K562 (cell line): ENCODE measurements around the gene CTDSPL. TPM values are rescaled to one million over a fixed set of nuclear protein-coding genes. Genes with fewer than 3 reads are reported as not detected.

ENCODE experiments used
- ATAC-seq: fragments of 200-7000 bp; cut with Tn5 transposase; 3 replicates; pipeline ENCODE4 v1.9.1; 2020; ENCODE audit warnings: moderate library complexity
- BruUV-seq: library from RNA; stranded (reverse); fragments of 400-500 nt; replicated peaks from 2 replicates; lab custom pipeline; 2021; lab: Mats Ljungman, UMichigan
- CTCF ChIA-PET: fragments of 300-600 bp; formaldehyde crosslinking; extraction: SDS; loops from one replicate; lab custom pipeline; 2021; ENCODE audit warnings: low intra/inter-chr PET ratio; lab: Yijun Ruan, JAX
- POLR2A ChIA-PET: fragments of 300-600, 350-650 bp; sonication (Branson Sonifier 250); formaldehyde crosslinking; extraction: SDS; loops from one replicate; lab custom pipeline; 2021; ENCODE audit warnings: antibody characterized with exemption, inconsistent platforms; lab: Yijun Ruan, JAX
- DNase-seq, 4 experiments: peaks; one replicate each; pipeline versions ENCODE4 v3.0.0 to v3.0.0-alpha.2; 2011 to 2018; ENCODE audit warnings: low spot score in 3 of 4, mixed read lengths in 3 of 4; ENCODE audit errors: extremely low read depth in 1 of 4
- FAIRE-seq: peaks from 2 replicates; lab custom pipeline; 2011; peaks lifted over from hg19 to GRCh38; lab: Jason Lieb, UNC
- H2AFZ ChIP-seq: 2 replicates; pipeline ENCODE4 v1.6.0; 2011; ENCODE audit warnings: low read depth, low read length, control low read depth, inconsistent platforms
- H3K27ac ChIP-seq: fragments of 200-600 bp; 3 replicates; pipeline ENCODE4 v1.8.0; 2011; ENCODE audit warnings: low read depth, mild to moderate bottlenecking, control low read depth, inconsistent platforms, low read length, moderate library complexity, mixed read lengths; ENCODE audit errors: extremely low read depth
- H3K27me3 ChIP-seq, 2 experiments: fragments of 300-600 bp in 1 of 2; 2 replicates in 1 of 2; 3 replicates in 1 of 2; pipeline versions ENCODE4 v1.6.0 to v1.8.0; 2011; ENCODE audit warnings: inconsistent platforms in 2 of 2, low read length in 2 of 2, mild to moderate bottlenecking in 1 of 2, mixed read lengths in 1 of 2, moderate library complexity in 1 of 2; ENCODE audit not compliant: control insufficient read depth in 2 of 2, insufficient read depth in 2 of 2
- H3K36me3 ChIP-seq: fragments of 300-600 bp; 3 replicates; pipeline ENCODE4 v1.8.0; 2011; ENCODE audit warnings: mild to moderate bottlenecking, low read length, inconsistent platforms; ENCODE audit not compliant: control insufficient read depth, insufficient read depth
- H3K4me1 ChIP-seq, 2 experiments: fragments of 200-600 bp in 1 of 2; replicated peaks in 1 of 2; 2 replicates in 1 of 2; 3 replicates in 1 of 2; pipeline versions ENCODE4 v1.5.1 to v1.8.0; 2011; ENCODE audit warnings: inconsistent platforms in 2 of 2, low read length in 2 of 2, mild to moderate bottlenecking in 1 of 2, mixed read lengths in 1 of 2, moderate library complexity in 1 of 2; ENCODE audit not compliant: control insufficient read depth in 2 of 2, insufficient read depth in 2 of 2
- H3K4me2 ChIP-seq: 2 replicates; pipeline ENCODE4 v1.6.1; 2011; ENCODE audit warnings: low read length, control low read depth, inconsistent platforms, mixed read lengths; ENCODE audit not compliant: insufficient read depth
- H3K4me3 ChIP-seq: fragments of 200-600 bp; sonication (generic), shearing (Covaris generic); 2 replicates; pipeline ENCODE4 v1.5.1; 2016; ENCODE audit warnings: control low read depth, inconsistent platforms
- H3K79me2 ChIP-seq: fragments of 200-600 bp; 3 replicates; pipeline ENCODE4 v1.8.0; 2011; ENCODE audit warnings: low read length, inconsistent platforms; ENCODE audit not compliant: control insufficient read depth, insufficient read depth
- H3K9ac ChIP-seq, 2 experiments: 2 replicates each; pipeline versions ENCODE4 v1.6.0 to v1.6.1; 2011; ENCODE audit warnings: low read depth in 2 of 2, low read length in 2 of 2, control low read depth in 1 of 2, inconsistent platforms in 1 of 2, mild to moderate bottlenecking in 1 of 2, mixed read lengths in 1 of 2; ENCODE audit not compliant: insufficient read depth in 1 of 2
- H3K9me1 ChIP-seq: one replicate; pipeline ENCODE4 v1.6.0; 2011; ENCODE audit warnings: inconsistent platforms, mild to moderate bottlenecking, low read length, moderate library complexity; ENCODE audit not compliant: control insufficient read depth, insufficient read depth
- H3K9me3 ChIP-seq: replicated peaks from 2 replicates; pipeline ENCODE4 v1.5.1; 2011; ENCODE audit warnings: low read depth, low read length, inconsistent platforms; ENCODE audit not compliant: control insufficient read depth, insufficient read depth
- H4K20me1 ChIP-seq: replicated peaks from 2 replicates; pipeline ENCODE4 v1.6.1; 2011; ENCODE audit warnings: low read length, inconsistent platforms, mixed read lengths; ENCODE audit not compliant: control insufficient read depth, insufficient read depth
- ETV6 ChIP-seq, 3 experiments: fragments of 150-350 bp in 1 of 3; sonication (generic) in 1 of 3; formaldehyde crosslinking in 1 of 3; IDR thresholded peaks; 2 replicates each; pipeline versions ENCODE4 v1.6.1 to v1.8.0; 2014 to 2022; ENCODE audit warnings: borderline replicate concordance in 2 of 3, low read depth in 2 of 3, antibody characterized with exemption in 1 of 3, low read length in 1 of 3, mild to moderate bottlenecking in 1 of 3, missing genetic modification reagents in 1 of 3
- FIP1L1 ChIP-seq: fragments of 200-400 bp; formaldehyde crosslinking; IDR thresholded peaks from 2 replicates; pipeline ENCODE4 v1.6.1; 2018; ENCODE audit warnings: mild to moderate bottlenecking, low read depth, low read length; ENCODE audit not compliant: poor library complexity, severe bottlenecking
- HDAC8 ChIP-seq: fragments of 450-650 bp; IDR thresholded peaks from 2 replicates; pipeline ENCODE4 v1.6.1; 2016; ENCODE audit warnings: mild to moderate bottlenecking, missing genetic modification characterization, moderate library complexity, missing compliant biosample characterization
- WGBS: fragments of 100-300 bp; shearing (Covaris generic); methylation state at CpG from one replicate; pipeline ENCODE4 v1.1.6; 2016; ENCODE audit warnings: low coverage, mixed read lengths; ENCODE audit not compliant: insufficient coverage; ENCODE audit errors: missing lambda C conversion rate; 5-methylcytosine and 5-hydroxymethylcytosine counted together
- in situ Hi-C: fragments of 300-500 bp; cut with MboI; formaldehyde crosslinking; loops from 4 replicates; pipeline ENCODE4 v1.15.0; 2018; ENCODE audit warnings: inconsistent platforms, mixed read lengths
- intact Hi-C: fragments of 100-400 bp; cut with micrococcal nuclease; formaldehyde crosslinking; loops from 2 replicates; pipeline ENCODE4 v1.14.2; 2022
- polyA plus RNA-seq, 8 experiments: library from polyadenylated mRNA; depleted of rRNA in 4 of 8; stranded (reverse) in 5 of 8; unstranded in 3 of 8; fragments of >200 nt; fragmentation: Nextera tagmentation in 2 of 8; fragmentation: Illumina TruSeq in 1 of 8; extraction: Ambion mirVana in 2 of 8; extraction: Trizol in 1 of 8; gene quantifications; 2 replicates each; pipeline versions ENCODE4 v1.2.1 to v1.2.3, GENCODE V29; 2011 to 2014; ENCODE audit warnings: inconsistent platforms in 1 of 8, missing spikeins in 1 of 8
- total RNA-seq, 7 experiments: library from RNA; depleted of rRNA in 6 of 7; stranded (reverse); fragments of >200 nt in 6 of 7; fragmentation: Illumina TruSeq in 2 of 7; extraction: Trizol in 2 of 7; gene quantifications; 2 replicates each; pipeline versions ENCODE4 v1.2.1 to v1.2.3, GENCODE V29; 2011 to 2021; ENCODE audit warnings: low replicate concordance in 1 of 7

CTDSPL gene
- total and polyA plus RNA-seq, 9 of the 15 experiments (the other 6 are each of a cell fraction or from before 2014, with no cell fraction given) = 5.1 to 19.3 (median 11.3) TPM

- no peaks in the 10 kb centered on the region for H4K20me1 ChIP-seq
- FAIRE-seq (no peak), ATAC-seq (no peak), DNase-seq (no peak)
- H3K9me3 ChIP-seq = no peaks in the 10 kb centered on the region
- H3K79me2 ChIP-seq = no peaks in the 10 kb centered on the region
- no peak overlapping the region for H3K4me2 ChIP-seq
- intact Hi-C loops (no loop called here), in situ Hi-C loops (no loop called here)
- TF ChIP-seq ETV6 (IDR thresholded peaks at IDR 0.05; ENCODE audit: borderline replicate concordance in 1 of 2, low read depth in 2 of 2, low read length in 1 of 2) = no peak
- no peak for TF ChIP-seq ETV6 (CRISPR knock-in tag; IDR thresholded peaks at IDR 0.05; ENCODE audit: borderline replicate concordance)
- no peak for TF ChIP-seq HDAC8 (tag)
- TF ChIP-seq FIP1L1 = no peak
- ChIA-PET POLR2A (interaction anchor here (0.7 to 1.5 kb wide), 2 partner anchors 19 to 38 kb away, joined by 4 read pairs; no protein-coding TSS in a partner anchor), CTCF (no interaction called here)
- no peak overlapping the region for H2AFZ ChIP-seq
- H3K9ac ChIP-seq = no peak overlapping the region; a peak in 1 of 4 replicates
- no peaks in the 10 kb centered on the region for H3K9me1 ChIP-seq
- H3K4me3 ChIP-seq = no peak overlapping the region
- WGBS = 40% methylated on average over 8 of the region's 8 CpGs
- no TSS peak for BruUV-seq
- H3K27me3 ChIP-seq = peaks cover 0 to 16% of the 10 kb centered on the region in 2 experiments; a peak in 3 of 5 replicates
- H3K36me3 ChIP-seq = no peaks in the 10 kb centered on the region
- H3K27ac ChIP-seq = no peak overlapping the region
- peaks cover 0 to 15% of the 10 kb centered on the region in 2 experiments; a peak in 3 of 5 replicates for H3K4me1 ChIP-seq
Measured at GRCh38 chr3:37905987-37906674, 44.5 kb downstream of the CTDSPL start.
